OCI-LY1 (cell line): ENCODE measurements around the gene NAPG.
"Not testable (repeated sequence)": the region's sequence is repeated elsewhere in the genome, so short reads cannot be mapped to it uniquely, and the experiment has no call there.

Experiments used
- H2AFZ ChIP-seq: fragments of 200-600 bp; sonication (generic), shearing (Covaris generic); 2 replicates; pipeline ENCODE4 v1.6.0; 2014; ENCODE audit warnings: antibody characterized with exemption, mild to moderate bottlenecking, low read length
- H3F3A ChIP-seq: fragments of 200-600 bp; sonication (generic), shearing (Covaris generic); 2 replicates; pipeline ENCODE4 v1.6.0; 2014; ENCODE audit warnings: mild to moderate bottlenecking, antibody characterized with exemption, low read length, moderate library complexity; ENCODE audit not compliant: insufficient read depth
- H3K27ac ChIP-seq: fragments of 200-600 bp; sonication (generic); 2 replicates; pipeline ENCODE4 v1.5.1; 2014; ENCODE audit warnings: low read length, mixed run types, mild to moderate bottlenecking, low read depth; ENCODE audit not compliant: poor library complexity, severe bottlenecking
- H3K27me3 ChIP-seq: fragments of 200-600 bp; sonication (generic); 2 replicates; pipeline ENCODE4 v1.6.0; 2014; ENCODE audit warnings: antibody characterized with exemption, mild to moderate bottlenecking, low read length, moderate library complexity; ENCODE audit not compliant: insufficient read depth
- H3K36me3 ChIP-seq: fragments of 200-600 bp; sonication (generic); 2 replicates; pipeline ENCODE4 v1.6.1; 2014; ENCODE audit warnings: mild to moderate bottlenecking, antibody characterized with exemption, low read length, moderate library complexity, mixed read lengths; ENCODE audit not compliant: insufficient read depth
- H3K4me1 ChIP-seq: fragments of 200-600 bp; sonication (generic); 2 replicates; pipeline ENCODE4 v1.5.1; 2014; ENCODE audit warnings: mild to moderate bottlenecking, low read length, moderate library complexity; ENCODE audit not compliant: insufficient read depth, severe bottlenecking
- H3K4me2 ChIP-seq: fragments of 200-600 bp; sonication (generic), shearing (Covaris generic); 2 replicates; pipeline ENCODE4 v1.6.1; 2014; ENCODE audit warnings: low read length
- H3K4me3 ChIP-seq: fragments of 200-600 bp; sonication (generic); 2 replicates; pipeline ENCODE4 v1.5.1; 2014; ENCODE audit warnings: low read length, low read depth, mild to moderate bottlenecking, mixed read lengths; ENCODE audit not compliant: poor library complexity, severe bottlenecking
- H3K79me2 ChIP-seq: fragments of 200-600 bp; shearing (Covaris generic); 2 replicates; pipeline ENCODE4 v1.6.1; 2016; ENCODE audit warnings: mixed run types, low read length, mixed read lengths; ENCODE audit not compliant: insufficient read depth
- H3K9ac ChIP-seq: fragments of 200-600 bp; sonication (generic), shearing (Covaris generic); 2 replicates; pipeline ENCODE4 v1.6.1; 2014; ENCODE audit warnings: mild to moderate bottlenecking, low read length, mixed read lengths
- H3K9me2 ChIP-seq: fragments of 200-600 bp; sonication (generic), shearing (Covaris generic); 2 replicates; pipeline ENCODE4 v1.6.1; 2014; ENCODE audit warnings: low read depth, mild to moderate bottlenecking, low read length, mixed read lengths
- H3K9me3 ChIP-seq: fragments of 200-600 bp; shearing (Covaris generic); 2 replicates; pipeline ENCODE4 v1.6.1; 2014; ENCODE audit warnings: low read length, mixed read lengths
- H4K20me1 ChIP-seq: fragments of 200-600 bp; sonication (generic), shearing (Covaris generic); 2 replicates; pipeline ENCODE4 v1.6.0; 2016; ENCODE audit warnings: mild to moderate bottlenecking, low read length; ENCODE audit not compliant: insufficient read depth

NAPG gene

DNA sequence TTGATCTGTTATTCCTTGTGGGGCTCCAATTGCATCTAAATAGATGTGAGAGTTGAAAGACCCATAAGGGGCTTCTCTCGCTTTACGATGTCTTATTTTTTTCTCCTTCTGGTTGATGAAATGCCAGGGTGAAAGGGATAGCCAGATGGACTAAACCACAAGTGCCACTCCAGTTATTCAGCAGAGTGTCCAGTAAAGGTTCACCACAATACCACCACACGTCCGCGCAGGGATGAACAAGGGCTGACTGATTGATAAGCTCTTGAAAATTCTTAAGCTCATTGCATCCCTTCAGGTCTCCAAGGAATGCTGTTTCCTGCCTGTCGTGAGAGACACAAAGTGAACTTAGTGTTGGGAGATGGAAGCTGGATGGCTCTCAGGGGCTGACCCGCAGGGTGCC lies 74.9 kb downstream of the NAPG start:
- not testable (repeated sequence) for H3K36me3 ChIP-seq, H2AFZ ChIP-seq, H3K9ac ChIP-seq, H3K9me2 ChIP-seq, H3K9me3 ChIP-seq, H3K4me3 ChIP-seq, H3K27ac ChIP-seq, H3K4me2 ChIP-seq, H3K79me2 ChIP-seq, H3K4me1 ChIP-seq, H3K27me3 ChIP-seq, H4K20me1 ChIP-seq, H3F3A ChIP-seq
